Coronary artery (tissue), 2 donors: ENCODE results near the gene C1R.

Experiments used
- DNase-seq: peaks from one replicate; pipeline ENCODE4 v3.0.0-alpha.2; 2017; ENCODE audit warnings: low spot score
- H3K27ac ChIP-seq, 2 donors: fragments of 200-600 bp; sonication (generic); one replicate each; pipeline ENCODE4 v1.5.1; 2016 to 2019
- H3K4me3 ChIP-seq: fragments of 200-600 bp; sonication (generic); 2 replicates; pipeline ENCODE4 v1.5.1; 2016; ENCODE audit warnings: mild to moderate bottlenecking, moderate library complexity
- CTCF ChIP-seq: fragments of 200-600 bp; sonication (generic); IDR thresholded peaks from one replicate; pipeline ENCODE4 v1.5.1; 2019; ENCODE audit warnings: antibody characterized with exemption

C1R gene

GRCh38 chr12:7092229-7092985 lies at the start of gene C1R:
TSS of gene C1R (minus strand) at chr12:7092445. CDS start at chr12:7092388, 57 bp downstream.
- peak; percentile 85 for TF ChIP-seq CTCF
- H3K4me3 ChIP-seq: peak within 1 kb of the TSS; percentile 79
- DNase-seq: peak; percentile 91
- H3K27ac ChIP-seq: peak within 1 kb of the TSS; percentile 86 to 94

GRCh38 chr12:7141351-7142005 lies 49.2 kb upstream of the C1R start:
- DNase-seq: no peak
- no peak overlapping the region for H3K4me3 ChIP-seq
- no peak for TF ChIP-seq CTCF
- H3K27ac ChIP-seq: no peak overlapping the region

GRCh38 chr12:7139200-7139599 lies 47.0 kb upstream of the C1R start:
- no peak for DNase-seq
- no peak overlapping the region for H3K4me3 ChIP-seq
- TF ChIP-seq CTCF: no peak
- no peak overlapping the region for H3K27ac ChIP-seq

- Histone ChIP-seq H3K27ac (no peak overlapping the region), H3K4me3 (no peak overlapping the region)
- DNase-seq: no peak
- no peak for TF ChIP-seq CTCF
Measured at GRCh38 chr12:7137908-7138307, 45.7 kb upstream of the C1R start.

GRCh38 chr12:7136676-7137075 lies 44.4 kb upstream of the C1R start:
- H3K27ac ChIP-seq: no peak overlapping the region
- no peak overlapping the region for H3K4me3 ChIP-seq
- TF ChIP-seq CTCF: no peak
- DNase-seq: no peak

GRCh38 chr12:7136071-7136470 lies 43.8 kb upstream of the C1R start:
- Histone ChIP-seq H3K4me3 (no peak overlapping the region), H3K27ac (no peak overlapping the region)
- DNase-seq: no peak
- TF ChIP-seq CTCF: no peak
